ENCODE results near the gene SYNGR2. TPM values are rescaled to one million over a fixed set of nuclear protein-coding genes. Genes with fewer than 3 reads are reported as not detected.
A peak's percentile ranks its signal among the peaks of the same experiment; 100 is the strongest.

SYNGR2 gene
- total RNA-seq, 1 donor from 2014 or later, result 3.2 TPM

GRCh38 chr17:78214016-78214705 is 45.8 kb downstream of the SYNGR2 start, which contains the start of gene BIRC5:
Gene BIRC5, plus strand, starts transcription at chr17:78214253. Its CDS starts 64 bp downstream, at chr17:78214317.
- peaks cover 1% of the 10 kb centered on the region for H3K4me1 Mint-ChIP-seq (ENCODE audit: low read depth, unreplicated experiment)
- peak; percentile 95 for DNase-seq
- no peaks in the 10 kb centered on the region for H3K36me3 Mint-ChIP-seq (ENCODE audit: unreplicated experiment)
- peaks cover 3% of the 10 kb centered on the region for H3K9me3 Mint-ChIP-seq (ENCODE audit: unreplicated experiment)
- peak within 1 kb of the TSS; percentile 88 for H3K4me3 Mint-ChIP-seq (ENCODE audit: unreplicated experiment)
- TF ChIP-seq CTCF (IDR thresholded peaks at IDR 0.05; ENCODE audit: partially characterized antibody, unreplicated experiment), result no peak
- peak within 1 kb of the TSS; percentile 38 for H3K27ac Mint-ChIP-seq (ENCODE audit: unreplicated experiment)
- H3K27me3 Mint-ChIP-seq (ENCODE audit: unreplicated experiment), result peaks cover 5% of the 10 kb centered on the region

DNA sequence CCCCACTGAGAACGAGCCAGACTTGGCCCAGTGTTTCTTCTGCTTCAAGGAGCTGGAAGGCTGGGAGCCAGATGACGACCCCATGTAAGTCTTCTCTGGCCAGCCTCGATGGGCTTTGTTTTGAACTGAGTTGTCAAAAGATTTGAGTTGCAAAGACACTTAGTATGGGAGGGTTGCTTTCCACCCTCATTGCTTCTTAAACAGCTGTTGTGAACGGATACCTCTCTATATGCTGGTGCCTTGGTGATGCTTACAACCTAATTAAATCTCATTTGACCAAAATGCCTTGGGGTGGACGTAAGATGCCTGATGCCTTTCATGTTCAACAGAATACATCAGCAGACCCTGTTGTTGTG is 46.3 kb downstream of the SYNGR2 start:
- Mint-ChIP-seq H3K27ac (ENCODE audit: unreplicated experiment) (peak overlapping the region; percentile 38), H3K27me3 (ENCODE audit: unreplicated experiment) (peaks cover 5% of the 10 kb centered on the region), H3K9me3 (ENCODE audit: unreplicated experiment) (peaks cover 3% of the 10 kb centered on the region), H3K4me1 (ENCODE audit: low read depth, unreplicated experiment) (peaks cover 3% of the 10 kb centered on the region), H3K36me3 (ENCODE audit: unreplicated experiment) (no peaks in the 10 kb centered on the region), H3K4me3 (ENCODE audit: unreplicated experiment) (peak overlapping the region; percentile 88)
- no peak for DNase-seq
- TF ChIP-seq CTCF (IDR thresholded peaks at IDR 0.05; ENCODE audit: partially characterized antibody, unreplicated experiment), result no peak

GRCh38 chr17:78219396-78220150 is 51.2 kb downstream of the SYNGR2 start:
- no peaks in the 10 kb centered on the region for H3K36me3 Mint-ChIP-seq (ENCODE audit: unreplicated experiment)
- no peak overlapping the region for H3K27ac Mint-ChIP-seq (ENCODE audit: unreplicated experiment)
- no peak for DNase-seq
- TF ChIP-seq CTCF (IDR thresholded peaks at IDR 0.05; ENCODE audit: partially characterized antibody, unreplicated experiment), result no peak
- H3K4me3 Mint-ChIP-seq (ENCODE audit: unreplicated experiment), result no peak overlapping the region
- H3K9me3 Mint-ChIP-seq (ENCODE audit: unreplicated experiment), result peaks cover 3% of the 10 kb centered on the region
- H3K4me1 Mint-ChIP-seq (ENCODE audit: low read depth, unreplicated experiment), result peaks cover 20% of the 10 kb centered on the region
- H3K27me3 Mint-ChIP-seq (ENCODE audit: unreplicated experiment), result peaks cover 3% of the 10 kb centered on the region

Other genes with a start within 250 kb of the SYNGR2 start
- 64.7 TPM for gene TNRC6C, start 209.9 kb upstream of the SYNGR2 start, total RNA-seq (ENCODE audit: unreplicated experiment)
- gene TMC6, start 39.8 kb upstream of the SYNGR2 start, total RNA-seq (ENCODE audit: unreplicated experiment), result 1.1 TPM
- gene TMC8, start 37.8 kb upstream of the SYNGR2 start, total RNA-seq (ENCODE audit: unreplicated experiment), result not detected
- gene C17orf99, start 22.2 kb upstream of the SYNGR2 start, total RNA-seq (ENCODE audit: unreplicated experiment), result not detected
- 2.5 TPM for gene TK1, start 18.5 kb downstream of the SYNGR2 start, total RNA-seq (ENCODE audit: unreplicated experiment)
- 29.9 TPM for gene AFMID, start 18.8 kb downstream of the SYNGR2 start, total RNA-seq (ENCODE audit: unreplicated experiment)
- 14.5 TPM for gene BIRC5, start 45.7 kb downstream of the SYNGR2 start, total RNA-seq (ENCODE audit: unreplicated experiment)
- gene TMEM235, start 63.0 kb downstream of the SYNGR2 start, total RNA-seq (ENCODE audit: unreplicated experiment), result not detected
- 3.1 TPM for gene SOCS3, start 191.5 kb downstream of the SYNGR2 start, total RNA-seq (ENCODE audit: unreplicated experiment)
- 50.2 TPM for gene PGS1, start 210.1 kb downstream of the SYNGR2 start, total RNA-seq (ENCODE audit: unreplicated experiment)

Data from glutamatergic neuron (in vitro differentiated cells).